Coronary artery (tissue), 2 donors: Measurements from ENCODE around the gene DCTD.

Experiments used
- DNase-seq: peaks from one replicate; pipeline ENCODE4 v3.0.0-alpha.2; 2017; ENCODE audit warnings: low spot score
- H3K27ac ChIP-seq, 2 donors: fragments of 200-600 bp; sonication (generic); one replicate each; pipeline ENCODE4 v1.5.1; 2016 to 2019
- H3K4me3 ChIP-seq: fragments of 200-600 bp; sonication (generic); 2 replicates; pipeline ENCODE4 v1.5.1; 2016; ENCODE audit warnings: mild to moderate bottlenecking, moderate library complexity
- TF ChIP-seq, protein P1 (sequence below): fragments of 200-600 bp; sonication (generic); IDR thresholded peaks from one replicate; pipeline ENCODE4 v1.5.1; 2019; ENCODE audit warnings: antibody characterized with exemption

Gene DCTD

GRCh38 chr4:182914357-182914756 lies 2.8 kb downstream of the DCTD start:
- TF ChIP-seq, protein P1, sequence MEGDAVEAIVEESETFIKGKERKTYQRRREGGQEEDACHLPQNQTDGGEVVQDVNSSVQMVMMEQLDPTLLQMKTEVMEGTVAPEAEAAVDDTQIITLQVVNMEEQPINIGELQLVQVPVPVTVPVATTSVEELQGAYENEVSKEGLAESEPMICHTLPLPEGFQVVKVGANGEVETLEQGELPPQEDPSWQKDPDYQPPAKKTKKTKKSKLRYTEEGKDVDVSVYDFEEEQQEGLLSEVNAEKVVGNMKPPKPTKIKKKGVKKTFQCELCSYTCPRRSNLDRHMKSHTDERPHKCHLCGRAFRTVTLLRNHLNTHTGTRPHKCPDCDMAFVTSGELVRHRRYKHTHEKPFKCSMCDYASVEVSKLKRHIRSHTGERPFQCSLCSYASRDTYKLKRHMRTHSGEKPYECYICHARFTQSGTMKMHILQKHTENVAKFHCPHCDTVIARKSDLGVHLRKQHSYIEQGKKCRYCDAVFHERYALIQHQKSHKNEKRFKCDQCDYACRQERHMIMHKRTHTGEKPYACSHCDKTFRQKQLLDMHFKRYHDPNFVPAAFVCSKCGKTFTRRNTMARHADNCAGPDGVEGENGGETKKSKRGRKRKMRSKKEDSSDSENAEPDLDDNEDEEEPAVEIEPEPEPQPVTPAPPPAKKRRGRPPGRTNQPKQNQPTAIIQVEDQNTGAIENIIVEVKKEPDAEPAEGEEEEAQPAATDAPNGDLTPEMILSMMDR, result no peak
- H3K27ac ChIP-seq, result no peak overlapping the region
- no peak for DNase-seq
- no peak overlapping the region for H3K4me3 ChIP-seq

GRCh38 chr4:182913621-182914020 lies 3.6 kb downstream of the DCTD start:
- no peak overlapping the region for H3K27ac ChIP-seq
- no peak for DNase-seq
- H3K4me3 ChIP-seq, result no peak overlapping the region
- TF ChIP-seq, protein P1, result no peak

DNA sequence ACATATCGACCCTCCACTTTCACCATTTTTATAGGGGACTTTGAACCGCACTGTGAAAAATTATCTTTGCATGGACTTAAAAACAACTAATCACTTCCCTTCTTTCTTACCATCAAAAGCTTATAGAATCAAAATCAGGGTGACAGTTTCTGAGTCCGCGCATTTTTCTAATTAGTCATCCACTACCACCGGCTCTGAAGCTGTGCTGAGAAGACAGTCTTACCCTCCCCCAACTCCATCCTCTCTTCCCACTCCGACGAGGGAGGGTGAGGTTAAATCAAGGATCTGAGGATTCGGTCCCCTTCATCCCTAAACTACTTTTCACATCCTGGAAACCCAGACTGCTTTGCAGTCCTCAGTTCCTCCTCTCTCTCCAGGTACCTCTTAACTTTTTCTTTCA lies 4.2 kb downstream of the DCTD start:
- TF ChIP-seq, protein P1, result no peak
- DNase-seq, result no peak
- Histone ChIP-seq H3K27ac (no peak overlapping the region), H3K4me3 (no peak overlapping the region)

GRCh38 chr4:182908124-182908523 lies 9.1 kb downstream of the DCTD start:
- no peak overlapping the region for H3K27ac ChIP-seq
- TF ChIP-seq, protein P1, result no peak
- no peak for DNase-seq
- H3K4me3 ChIP-seq, result no peak overlapping the region

GRCh38 chr4:182907396-182907795 lies 9.8 kb downstream of the DCTD start:
- no peak overlapping the region for H3K4me3 ChIP-seq
- no peak for DNase-seq
- no peak overlapping the region for H3K27ac ChIP-seq
- TF ChIP-seq, protein P1, result no peak

GRCh38 chr4:182906786-182907185 lies 10.4 kb downstream of the DCTD start:
- Histone ChIP-seq H3K27ac (no peak overlapping the region), H3K4me3 (no peak overlapping the region)
- TF ChIP-seq, protein P1, result no peak
- no peak for DNase-seq

DNA sequence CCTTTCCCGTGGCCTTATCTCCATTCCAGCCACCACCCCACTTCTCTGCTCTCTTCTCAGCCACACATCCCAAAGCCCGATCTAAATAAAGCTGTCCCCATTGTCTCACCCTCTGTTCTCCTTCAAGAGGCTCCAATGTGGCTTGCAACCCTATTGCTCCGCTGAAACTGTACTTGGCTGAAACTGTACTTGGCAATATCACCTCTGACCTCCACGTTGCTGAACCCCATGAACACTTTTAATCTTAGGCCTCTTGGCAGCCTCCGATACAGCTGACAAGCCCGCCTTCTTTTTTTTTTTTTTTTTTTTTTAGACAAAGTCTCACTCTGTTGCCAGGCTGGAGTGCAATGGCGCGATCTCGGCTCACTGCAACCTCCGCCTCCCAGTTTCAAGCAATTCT lies 12.1 kb downstream of the DCTD start:
- TF ChIP-seq, protein P1, result no peak
- Histone ChIP-seq H3K27ac (no peak overlapping the region), H3K4me3 (no peak overlapping the region)
- DNase-seq, result no peak
